Spleen (tissue), 7 donors: ENCODE measurements around the gene RHEX.

ENCODE experiments used
- POLR2A ChIP-seq, 3 donors: fragments of 450-650 bp; IDR thresholded peaks; one replicate each; pipeline ENCODE4 v1.5.1; 2017; ENCODE audit warnings: antibody characterized with exemption in 3 of 3, mild to moderate bottlenecking in 1 of 3
- TF ChIP-seq, protein P1 (sequence below), 11 experiments: fragments of 200-600 bp in 7 of 11; fragments of 450-650 bp in 4 of 11; sonication (generic) in 4 of 11; IDR thresholded peaks in 8 of 11; conservative IDR thresholded peaks in 3 of 11; 1 replicate in 7 of 11; 2 replicates in 4 of 11; pipeline versions ENCODE4 v1.4.0 to v1.8.0; 2016 to 2021; ENCODE audit warnings: antibody characterized with exemption in 11 of 11, inconsistent platforms in 4 of 11, mild to moderate bottlenecking in 1 of 11
- donor health status: DM: no; HTN: no; CAD: no; lungs with moderate emphysema.
- donor health status: DM: no; HTN: no; CAD: no.
- donor health status: DM: no; HTN: no; CAD: no.

DNA sequence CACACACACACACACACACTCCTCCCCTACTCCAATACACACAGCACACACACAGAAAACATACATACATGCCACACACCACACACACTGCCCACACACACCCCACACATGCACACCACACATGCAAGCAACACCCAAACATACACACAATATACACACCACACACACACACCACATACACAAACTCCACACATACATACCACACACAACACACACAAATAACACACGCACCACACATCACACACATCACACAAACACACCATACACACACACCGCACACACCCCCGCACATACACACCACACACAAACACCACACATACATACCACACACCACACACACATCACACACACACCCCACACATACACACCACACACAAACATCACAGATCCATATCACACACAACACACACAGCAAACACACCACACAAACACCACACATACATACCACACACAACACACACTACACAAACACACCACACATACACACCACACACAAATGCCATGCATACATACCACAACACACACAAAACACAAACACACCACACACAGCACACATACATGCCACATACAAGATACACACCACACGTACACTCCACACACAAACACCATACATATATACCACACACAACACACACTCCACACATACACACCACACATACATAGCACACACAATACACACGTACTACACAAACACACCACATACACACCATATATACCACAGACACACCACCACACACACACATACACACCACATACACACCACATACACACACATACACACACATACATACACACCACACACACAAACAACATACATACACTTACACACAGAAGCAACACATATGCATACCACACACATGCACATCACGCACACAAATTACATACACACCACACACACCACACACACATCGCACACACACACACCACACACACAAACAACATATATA is 48.8 kb upstream of the RHEX start:
- no peak for TF ChIP-seq POLR2A (IDR thresholded peaks at IDR 0.05)
- TF ChIP-seq, protein P1, sequence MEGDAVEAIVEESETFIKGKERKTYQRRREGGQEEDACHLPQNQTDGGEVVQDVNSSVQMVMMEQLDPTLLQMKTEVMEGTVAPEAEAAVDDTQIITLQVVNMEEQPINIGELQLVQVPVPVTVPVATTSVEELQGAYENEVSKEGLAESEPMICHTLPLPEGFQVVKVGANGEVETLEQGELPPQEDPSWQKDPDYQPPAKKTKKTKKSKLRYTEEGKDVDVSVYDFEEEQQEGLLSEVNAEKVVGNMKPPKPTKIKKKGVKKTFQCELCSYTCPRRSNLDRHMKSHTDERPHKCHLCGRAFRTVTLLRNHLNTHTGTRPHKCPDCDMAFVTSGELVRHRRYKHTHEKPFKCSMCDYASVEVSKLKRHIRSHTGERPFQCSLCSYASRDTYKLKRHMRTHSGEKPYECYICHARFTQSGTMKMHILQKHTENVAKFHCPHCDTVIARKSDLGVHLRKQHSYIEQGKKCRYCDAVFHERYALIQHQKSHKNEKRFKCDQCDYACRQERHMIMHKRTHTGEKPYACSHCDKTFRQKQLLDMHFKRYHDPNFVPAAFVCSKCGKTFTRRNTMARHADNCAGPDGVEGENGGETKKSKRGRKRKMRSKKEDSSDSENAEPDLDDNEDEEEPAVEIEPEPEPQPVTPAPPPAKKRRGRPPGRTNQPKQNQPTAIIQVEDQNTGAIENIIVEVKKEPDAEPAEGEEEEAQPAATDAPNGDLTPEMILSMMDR (IDR thresholded peaks at IDR 0.05 in 8 of 11, conservative IDR thresholded peaks at IDR 0.05 in 3 of 11) = no peak
